ENCODE measurements around the gene ATP10A.
"Not testable (repeated sequence)": the region's sequence is repeated elsewhere in the genome, so short reads cannot be mapped to it uniquely, and the experiment has no call there.

The ATP10A gene

GRCh38 chr15:25884370-25884769 is 21.2 kb upstream of the ATP10A start:
- no peak for DNase-seq (ENCODE audit: low read depth)

- DNase-seq (ENCODE audit: low read depth), result no peak
Observed at GRCh38 chr15:25883463-25884259, 20.5 kb upstream of the ATP10A start.

- DNase-seq (ENCODE audit: low read depth), result no peak
Observed at GRCh38 chr15:25882466-25882865, 19.3 kb upstream of the ATP10A start.

GRCh38 chr15:25880877-25881276 is 17.8 kb upstream of the ATP10A start:
- DNase-seq (ENCODE audit: low read depth), result not testable (repeated sequence)

- no peak for DNase-seq (ENCODE audit: low read depth)
Observed at GRCh38 chr15:25880411-25880810, 17.3 kb upstream of the ATP10A start.

- no peak for DNase-seq (ENCODE audit: low read depth)
Observed at GRCh38 chr15:25879438-25879837, 16.3 kb upstream of the ATP10A start.

- no peak for DNase-seq (ENCODE audit: low read depth)
Observed at GRCh38 chr15:25877681-25878080, 14.6 kb upstream of the ATP10A start.

- DNase-seq (ENCODE audit: low read depth), result no peak
Observed at GRCh38 chr15:25876231-25877140, 13.4 kb upstream of the ATP10A start.

GRCh38 chr15:25875566-25875965 is 12.4 kb upstream of the ATP10A start:
- DNase-seq (ENCODE audit: low read depth), result no peak

- no peak for DNase-seq (ENCODE audit: low read depth)
Observed at GRCh38 chr15:25874379-25874778, 11.3 kb upstream of the ATP10A start.

- no peak for DNase-seq (ENCODE audit: low read depth)
Observed at GRCh38 chr15:25871403-25871802, 8.3 kb upstream of the ATP10A start.

GRCh38 chr15:25870938-25871337 is 7.8 kb upstream of the ATP10A start:
- no peak for DNase-seq (ENCODE audit: low read depth)

- no peak for DNase-seq (ENCODE audit: low read depth)
Observed at GRCh38 chr15:25869701-25870100, 6.6 kb upstream of the ATP10A start.

- DNase-seq (ENCODE audit: low read depth), result no peak
Observed at GRCh38 chr15:25866874-25867273, 3.7 kb upstream of the ATP10A start.

GRCh38 chr15:25866251-25866650 is 3.1 kb upstream of the ATP10A start:
- DNase-seq (ENCODE audit: low read depth), result no peak

GRCh38 chr15:25864966-25865365 is 1.8 kb upstream of the ATP10A start:
- no peak for DNase-seq (ENCODE audit: low read depth)

- DNase-seq (ENCODE audit: low read depth), result no peak
Observed at GRCh38 chr15:25863968-25864580, 947 bp upstream of the ATP10A start.

GRCh38 chr15:25862472-25863110 is 536 bp downstream of the ATP10A start:
- no peak for DNase-seq (ENCODE audit: low read depth)

GRCh38 chr15:25862071-25862471 is 1.1 kb downstream of the ATP10A start:
- DNase-seq (ENCODE audit: low read depth), result no peak

GRCh38 chr15:25860885-25861866 is 2.0 kb downstream of the ATP10A start:
- DNase-seq (ENCODE audit: low read depth), result no peak

Measured in stimulated activated CD8-positive, alpha-beta memory T cell treated with anti-CD3 and anti-CD28 coated beads, Interleukin-15, amount 100 ng/mL, for 24 hours (primary cell).